GM06990 (cell line): ENCODE data around the gene PTPRE.
A peak's percentile ranks its signal among the peaks of the same experiment; 100 is the strongest.

Experiments
- DNase-seq: peaks from one replicate; pipeline ENCODE4 v3.0.0-alpha.2; 2011; ENCODE audit not compliant: insufficient read length; ENCODE audit errors: extremely low read depth
- H3K27me3 ChIP-seq: replicated peaks from 2 replicates; pipeline ENCODE4 v1.6.0; 2011; ENCODE audit warnings: low read length; ENCODE audit not compliant: control insufficient read depth, insufficient read depth
- H3K36me3 ChIP-seq: 2 replicates; pipeline ENCODE4 v1.5.1; 2011; ENCODE audit warnings: low read length; ENCODE audit not compliant: control insufficient read depth, insufficient read depth
- H3K4me3 ChIP-seq: replicated peaks from 2 replicates; pipeline ENCODE4 v1.5.1; 2011; ENCODE audit warnings: low read depth, mild to moderate bottlenecking, control low read depth, low read length
- TF ChIP-seq, protein P1 (sequence below): IDR thresholded peaks from 2 replicates; pipeline ENCODE4 v1.5.1; 2011; ENCODE audit warnings: low read length, control low read depth, mild to moderate bottlenecking, inconsistent platforms; ENCODE audit not compliant: insufficient read depth, poor library complexity, severe bottlenecking

Gene PTPRE

DNA sequence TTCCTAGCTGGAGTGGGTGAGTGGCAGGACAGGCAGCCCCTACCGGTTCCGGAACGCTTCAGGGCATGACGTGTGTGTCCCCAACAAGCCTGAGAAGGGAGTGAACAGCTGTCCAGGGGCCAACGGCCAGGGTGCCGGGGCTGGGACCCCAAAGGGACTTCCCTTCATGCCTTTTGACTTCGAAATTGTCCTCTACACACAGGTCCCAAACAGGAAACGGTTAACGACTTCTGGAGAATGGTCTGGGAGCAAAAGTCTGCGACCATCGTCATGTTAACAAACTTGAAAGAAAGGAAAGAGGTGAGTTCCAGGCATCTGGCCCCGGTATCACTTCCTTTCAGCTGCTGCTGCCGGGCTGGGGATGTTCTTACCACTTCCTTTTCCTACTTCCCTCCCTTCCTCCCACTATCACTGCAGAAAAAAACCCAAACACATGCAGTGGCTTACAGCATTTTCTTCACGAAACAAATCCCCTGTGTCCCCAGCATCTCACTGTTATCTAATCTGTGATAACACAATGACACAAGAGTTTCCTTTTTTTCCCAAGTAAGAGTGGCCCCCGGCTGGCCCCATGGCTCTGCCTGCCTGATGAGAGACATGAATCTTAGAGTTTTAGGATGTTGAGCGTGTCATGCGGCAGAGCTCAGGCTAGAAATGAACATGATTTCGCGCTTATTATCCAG is 156.1 kb downstream of the PTPRE start:
- TF ChIP-seq, protein P1, sequence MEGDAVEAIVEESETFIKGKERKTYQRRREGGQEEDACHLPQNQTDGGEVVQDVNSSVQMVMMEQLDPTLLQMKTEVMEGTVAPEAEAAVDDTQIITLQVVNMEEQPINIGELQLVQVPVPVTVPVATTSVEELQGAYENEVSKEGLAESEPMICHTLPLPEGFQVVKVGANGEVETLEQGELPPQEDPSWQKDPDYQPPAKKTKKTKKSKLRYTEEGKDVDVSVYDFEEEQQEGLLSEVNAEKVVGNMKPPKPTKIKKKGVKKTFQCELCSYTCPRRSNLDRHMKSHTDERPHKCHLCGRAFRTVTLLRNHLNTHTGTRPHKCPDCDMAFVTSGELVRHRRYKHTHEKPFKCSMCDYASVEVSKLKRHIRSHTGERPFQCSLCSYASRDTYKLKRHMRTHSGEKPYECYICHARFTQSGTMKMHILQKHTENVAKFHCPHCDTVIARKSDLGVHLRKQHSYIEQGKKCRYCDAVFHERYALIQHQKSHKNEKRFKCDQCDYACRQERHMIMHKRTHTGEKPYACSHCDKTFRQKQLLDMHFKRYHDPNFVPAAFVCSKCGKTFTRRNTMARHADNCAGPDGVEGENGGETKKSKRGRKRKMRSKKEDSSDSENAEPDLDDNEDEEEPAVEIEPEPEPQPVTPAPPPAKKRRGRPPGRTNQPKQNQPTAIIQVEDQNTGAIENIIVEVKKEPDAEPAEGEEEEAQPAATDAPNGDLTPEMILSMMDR = no peak
- H3K27me3 ChIP-seq = no peaks in the 10 kb centered on the region
- peak overlapping the region; percentile 34 for H3K4me3 ChIP-seq
- peak; percentile 72 for DNase-seq
- H3K36me3 ChIP-seq = peaks cover 12% of the 10 kb centered on the region

DNA sequence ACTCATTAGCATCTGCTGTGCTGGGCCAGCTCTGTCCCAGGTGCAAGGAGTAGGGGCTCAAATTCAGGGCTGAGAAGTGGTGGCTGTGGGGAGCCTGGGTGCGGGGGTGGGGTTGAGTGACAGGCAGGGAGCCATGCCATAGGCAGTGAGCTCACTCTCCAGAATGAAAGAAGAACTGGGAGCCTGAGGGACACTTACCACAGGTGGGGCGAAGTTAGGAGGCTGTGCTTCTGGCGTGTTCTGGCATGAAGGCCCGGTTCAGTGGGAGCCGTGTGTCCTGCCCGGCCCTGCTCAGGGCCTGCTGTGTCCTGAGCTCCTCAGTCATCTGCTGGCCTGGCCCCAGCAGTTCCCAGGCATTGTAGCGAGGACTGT is 156.8 kb downstream of the PTPRE start:
- TF ChIP-seq, protein P1 = no peak
- Histone ChIP-seq H3K27me3 (no peaks in the 10 kb centered on the region), H3K4me3 (peak overlapping the region; percentile 11; the same call in 1 of the 2 replicates), H3K36me3 (peaks cover 12% of the 10 kb centered on the region)
- DNase-seq = peak; percentile 52

GRCh38 chr10:128064108-128064969 is 157.4 kb downstream of the PTPRE start:
- Histone ChIP-seq H3K4me3 (peak overlapping the region; percentile 7; the same call in 1 of the 2 replicates), H3K27me3 (no peaks in the 10 kb centered on the region), H3K36me3 (peaks cover 12% of the 10 kb centered on the region)
- no peak for DNase-seq
- TF ChIP-seq, protein P1 = no peak

DNA sequence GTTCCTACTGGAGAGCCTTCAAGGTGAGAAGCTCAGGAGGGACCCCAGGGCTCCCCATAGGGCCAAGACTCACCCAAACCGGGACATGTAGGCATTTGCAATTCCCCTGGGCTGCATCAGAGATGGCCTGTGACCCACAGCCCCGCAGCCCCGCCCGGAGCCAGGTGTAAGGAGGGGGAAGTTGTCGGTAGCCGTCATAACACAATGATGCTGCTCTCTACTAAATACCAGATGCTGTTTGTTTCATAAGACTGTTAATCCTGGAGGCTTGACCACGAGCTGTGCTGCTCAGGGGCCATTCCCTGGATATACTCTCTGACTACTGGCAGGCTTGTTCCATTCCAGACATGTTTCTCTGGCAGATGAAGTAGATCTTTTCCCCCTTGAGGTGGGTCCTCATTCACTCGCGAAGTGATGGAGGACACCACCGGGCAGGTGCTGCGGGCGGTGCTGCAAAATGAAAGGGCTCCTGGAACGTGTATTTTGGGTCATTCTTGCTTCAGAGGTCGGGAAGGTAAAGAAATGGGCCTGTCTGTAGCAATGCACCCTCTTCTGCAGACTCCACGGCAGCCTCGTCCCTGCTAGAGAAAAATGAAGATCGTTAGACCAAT is 158.2 kb downstream of the PTPRE start:
- peak; percentile 72 for DNase-seq
- H3K36me3 ChIP-seq = peaks cover 11% of the 10 kb centered on the region

GRCh38 chr10:128065881-128066534 is 159.1 kb downstream of the PTPRE start:
- no peak for DNase-seq
- Histone ChIP-seq H3K4me3 (no peak overlapping the region), H3K36me3 (peaks cover 13% of the 10 kb centered on the region), H3K27me3 (no peaks in the 10 kb centered on the region)
- TF ChIP-seq, protein P1 = no peak

More for the DNA sequence above, 158.2 kb downstream of the PTPRE start:
- TF ChIP-seq, protein P1 = no peak
- H3K4me3 ChIP-seq = no peak overlapping the region
- no peaks in the 10 kb centered on the region for H3K27me3 ChIP-seq
